KG1 (cell line): Measurements from ENCODE around the gene RINL.
"Not testable (repeated sequence)": the region's sequence is repeated elsewhere in the genome, so short reads cannot be mapped to it uniquely, and the experiment has no call there.

ENCODE experiments used
- DNase-seq: peaks from one replicate; lab custom pipeline; 2025; lab: John Stamatoyannopoulos, UW

RINL gene

DNA sequence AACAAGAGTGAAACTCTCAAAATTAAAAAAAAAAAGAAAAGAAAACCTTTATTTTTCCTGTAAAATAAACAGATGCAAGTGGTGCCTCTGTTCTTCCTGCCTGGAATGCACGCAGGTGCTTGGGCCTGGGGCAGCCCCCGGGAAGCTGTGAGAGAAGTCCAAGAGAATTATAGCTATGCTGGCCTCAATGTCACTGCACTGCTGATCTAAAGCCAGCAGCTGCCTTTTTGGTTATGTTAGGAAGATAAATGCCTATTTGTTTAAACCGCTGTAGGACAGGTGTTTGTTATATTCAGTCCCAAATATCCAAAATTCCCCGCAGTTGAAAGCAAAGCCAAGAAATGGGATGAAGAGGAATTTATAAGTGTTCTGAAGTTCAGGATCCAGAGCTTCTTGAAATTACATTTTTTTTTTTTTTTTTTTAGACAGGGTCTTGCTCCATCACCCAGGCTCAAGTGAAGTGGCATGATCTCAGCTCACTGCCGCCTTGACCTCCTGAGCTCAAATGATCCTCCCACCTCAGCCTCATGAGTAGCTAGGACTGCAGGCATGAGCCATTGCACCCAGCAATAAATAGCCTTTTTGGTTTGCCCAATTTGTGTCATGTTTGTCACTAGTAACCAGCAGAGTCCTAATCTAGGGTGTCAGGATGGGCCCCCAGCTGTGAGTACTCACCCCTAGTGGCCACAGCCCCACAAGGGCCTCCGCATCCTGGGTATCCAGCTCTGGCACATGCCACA, 2.2 kb downstream of the RINL start:
- no peak for DNase-seq

- not testable (repeated sequence) for DNase-seq
These were observed 4.7 kb downstream of the RINL start for GRCh38 chr19:38873400-38873799.

GRCh38 chr19:38870612-38871011, 7.5 kb downstream of the RINL start:
- no peak for DNase-seq

- no peak for DNase-seq
These were observed 8.1 kb downstream of the RINL start for GRCh38 chr19:38869836-38870607.

DNA sequence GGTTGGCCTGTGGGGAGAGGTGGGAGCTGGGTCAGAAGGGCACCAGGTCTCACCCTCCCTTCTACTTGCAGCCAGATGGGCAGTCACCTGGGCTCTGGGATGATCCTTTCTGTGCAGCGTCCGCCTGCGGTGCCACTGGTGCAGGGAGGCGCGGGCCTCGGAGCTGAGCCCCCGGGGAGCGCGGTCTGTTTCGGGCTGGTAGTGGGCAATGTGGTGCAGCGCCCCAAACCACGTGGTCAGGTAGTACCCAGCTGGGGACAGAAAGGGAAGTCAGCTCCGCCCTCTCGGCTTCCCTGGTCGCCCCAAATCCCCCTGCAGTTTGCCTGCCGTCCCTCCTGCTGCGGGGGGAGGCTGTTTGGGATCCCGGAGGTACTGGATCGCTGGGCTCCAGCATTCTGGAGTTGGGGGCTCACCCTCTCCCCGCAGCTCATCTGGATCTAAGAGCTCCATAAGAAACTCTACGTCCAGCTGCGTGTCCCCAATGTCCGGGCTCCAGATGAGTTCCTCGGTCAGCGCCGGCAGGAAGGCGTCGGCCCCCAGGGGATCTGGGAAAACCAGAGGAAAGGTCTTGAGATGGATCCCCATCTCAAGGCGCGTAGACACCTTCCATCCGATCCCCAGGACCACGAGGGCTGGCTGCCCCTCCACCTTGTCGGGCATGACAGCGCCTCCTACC, 8.8 kb downstream of the RINL start:
- no peak for DNase-seq

DNA sequence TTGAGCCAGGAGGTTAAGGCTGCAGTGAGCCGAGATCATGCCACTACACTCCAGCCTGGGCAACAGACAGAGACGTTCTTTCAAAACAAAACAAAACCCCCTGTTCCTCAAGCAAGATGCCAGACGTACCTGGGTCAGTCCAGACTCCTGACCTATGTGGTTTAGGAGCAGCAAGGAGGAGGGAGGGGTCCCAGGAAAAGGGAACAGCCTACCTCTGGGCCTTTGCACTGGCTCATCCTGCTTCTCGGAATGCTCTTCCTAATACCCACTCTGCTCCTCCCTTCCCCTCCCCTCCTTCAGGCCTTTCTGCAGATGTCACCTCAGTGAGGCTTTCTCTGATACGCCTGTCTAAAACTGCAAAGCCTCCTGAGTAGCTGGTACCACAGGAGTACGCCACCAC, 9.5 kb downstream of the RINL start:
- no peak for DNase-seq

GRCh38 chr19:38867171-38867780, 10.8 kb downstream of the RINL start:
- no peak for DNase-seq

DNA sequence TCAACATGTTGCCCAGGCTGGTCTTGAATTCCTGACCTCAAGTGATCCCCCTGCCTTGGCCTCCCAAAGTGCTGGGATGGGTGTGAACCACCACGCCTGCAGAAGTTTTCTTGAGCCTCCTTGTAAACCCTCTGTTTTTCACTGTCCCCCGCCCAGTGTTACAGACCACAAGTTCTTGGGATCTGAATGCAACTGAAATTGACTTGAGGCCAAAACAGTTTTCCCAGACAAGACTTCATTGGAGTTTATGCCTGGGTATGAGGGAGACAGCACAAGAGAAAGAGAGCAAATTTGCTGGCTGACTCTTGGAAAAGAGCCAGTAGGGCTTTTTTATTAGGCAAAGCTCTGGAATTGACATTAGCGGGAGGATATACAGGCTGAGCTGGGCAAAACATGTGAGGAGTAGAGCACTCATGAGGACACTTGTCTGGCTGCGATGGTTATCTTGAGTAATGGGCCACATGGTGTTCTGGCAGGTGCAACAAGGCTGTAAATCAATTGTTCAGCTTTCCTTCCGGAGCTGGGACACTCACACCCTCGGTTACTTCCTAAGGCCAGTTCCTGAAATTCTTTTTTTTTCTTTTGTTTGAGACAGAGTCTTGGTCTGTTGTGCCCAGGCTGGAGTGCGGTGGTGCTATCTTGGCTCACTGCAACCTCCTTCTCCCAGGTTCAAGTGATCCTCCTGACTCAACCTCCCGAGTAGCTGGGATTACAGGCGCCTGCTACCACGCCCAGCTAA, 15.6 kb downstream of the RINL start:
- DNase-seq: peak; percentile 36

DNA sequence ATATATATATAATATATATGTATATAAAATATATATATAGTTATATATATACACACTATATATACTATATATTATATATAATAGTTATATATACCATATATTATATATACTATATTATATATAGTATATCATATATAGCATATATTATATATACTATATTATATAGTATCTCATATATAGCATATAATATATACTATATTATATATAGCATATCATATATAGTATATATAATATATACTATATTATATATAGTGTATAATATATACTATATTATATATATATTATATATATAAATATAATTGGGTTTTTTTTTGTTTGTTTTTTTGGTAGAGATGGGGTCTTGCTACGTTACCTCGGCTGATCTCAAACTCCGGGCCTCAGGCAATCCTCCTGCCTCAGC, 16.7 kb downstream of the RINL start:
- DNase-seq: no peak

DNA sequence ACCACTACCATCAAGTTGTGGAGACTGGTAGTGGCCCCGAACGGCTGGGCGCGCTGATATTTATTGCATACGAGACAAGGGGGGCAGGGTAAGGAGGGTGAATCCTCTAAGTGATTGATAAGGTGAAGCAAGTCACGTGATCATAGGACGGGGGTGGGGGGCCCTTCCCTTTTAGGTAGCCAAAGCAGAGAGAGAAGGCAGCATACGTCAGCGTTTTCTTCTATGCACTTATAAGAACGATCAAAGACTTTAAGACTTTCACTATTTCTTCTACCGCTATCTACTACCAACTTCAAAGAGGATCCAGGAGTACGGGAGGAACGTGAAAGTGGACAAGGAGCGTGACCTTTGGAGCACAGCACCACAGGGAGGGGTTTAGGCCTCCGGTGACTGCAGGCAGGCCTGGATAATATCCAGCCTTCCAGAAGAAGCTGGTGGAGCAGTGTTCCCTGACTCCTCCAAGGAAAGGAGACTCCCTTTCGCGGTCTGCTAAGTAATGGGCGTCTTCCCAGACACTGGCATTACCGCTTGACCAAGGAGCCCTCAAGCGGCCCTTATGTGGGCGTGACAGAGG, 18.4 kb downstream of the RINL start:
- DNase-seq: not testable (repeated sequence)

DNA sequence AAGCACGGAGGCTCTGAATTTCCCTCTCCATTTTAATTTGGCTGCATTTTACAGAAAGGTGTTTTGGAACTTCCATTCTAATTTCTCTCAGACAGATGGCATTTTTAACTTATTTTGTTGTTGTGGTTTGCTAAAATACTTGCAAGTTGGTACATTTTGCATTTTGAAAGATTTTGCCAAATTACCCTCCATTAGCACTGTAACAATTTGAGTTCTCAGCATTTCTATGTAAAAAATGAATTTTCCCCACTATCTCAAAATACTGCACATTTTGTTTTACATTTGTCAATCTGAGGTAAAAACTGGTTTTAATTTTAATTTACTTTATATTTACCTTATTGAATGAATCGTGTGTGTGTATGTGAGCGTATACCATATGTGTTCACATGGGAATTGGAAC, 21.3 kb downstream of the RINL start:
- DNase-seq: no peak

GRCh38 chr19:38855751-38856150, 22.3 kb downstream of the RINL start:
- DNase-seq: not testable (repeated sequence)

DNA sequence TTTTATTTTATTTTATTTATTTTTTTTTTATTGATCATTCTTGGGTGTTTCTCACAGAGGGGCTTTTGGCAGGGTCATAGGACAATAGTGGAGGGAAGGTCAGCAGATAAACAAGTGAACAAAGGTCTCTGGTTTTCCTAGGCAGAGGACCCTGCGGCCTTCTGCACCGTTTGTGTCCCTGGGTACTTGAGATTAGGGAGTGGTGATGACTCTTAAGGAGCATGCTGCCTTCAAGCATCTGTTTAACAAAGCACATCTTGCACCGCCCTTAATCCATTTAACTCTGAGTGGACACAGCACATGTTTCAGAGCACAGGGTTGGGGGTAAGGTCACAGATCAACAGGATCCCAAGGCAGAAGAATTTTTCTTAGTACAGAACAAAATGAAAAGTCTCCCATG, 23.1 kb downstream of the RINL start:
- DNase-seq: not testable (repeated sequence)

GRCh38 chr19:38853214-38853613, 24.9 kb downstream of the RINL start:
- no peak for DNase-seq

DNA sequence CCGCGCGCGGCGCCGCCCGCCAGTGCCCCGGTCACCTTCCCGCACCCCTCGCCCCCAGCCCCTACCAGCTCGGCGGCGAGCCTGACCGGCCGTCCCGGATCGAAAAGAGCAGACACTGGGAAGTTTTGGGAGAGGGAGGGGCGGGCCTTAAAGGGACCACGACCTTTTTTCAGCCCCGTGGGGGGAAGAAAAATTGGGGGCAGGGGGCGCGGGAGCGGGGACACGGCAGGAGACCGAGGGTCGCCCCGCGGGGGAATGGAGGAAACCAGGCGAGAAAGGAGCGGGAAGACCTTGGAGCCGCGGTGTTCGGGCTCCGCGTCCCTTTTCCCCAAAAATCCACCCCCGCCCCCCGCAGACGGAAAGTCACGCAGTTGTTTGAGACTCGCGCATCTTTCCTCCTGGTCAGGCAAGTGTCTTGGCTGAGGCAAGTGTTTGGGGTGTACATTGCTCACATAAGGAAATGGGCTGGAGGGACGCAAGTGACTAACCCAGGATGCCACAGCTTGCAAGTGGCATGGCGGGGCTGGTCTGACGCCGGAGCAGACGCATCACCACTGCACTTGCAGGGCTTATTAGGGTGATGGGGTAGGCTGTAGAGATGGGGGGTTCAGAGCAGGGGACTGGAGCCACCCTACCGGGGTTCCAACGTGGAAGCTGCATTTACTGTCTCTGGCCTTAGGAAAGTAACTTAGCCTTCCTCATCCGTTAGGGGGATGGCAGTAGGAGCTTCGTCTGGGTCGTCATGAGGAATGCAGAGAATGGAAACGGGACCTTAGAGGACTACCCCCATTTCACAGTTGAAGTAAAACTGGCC, 25.6 kb downstream of the RINL start:
- DNase-seq: no peak

DNA sequence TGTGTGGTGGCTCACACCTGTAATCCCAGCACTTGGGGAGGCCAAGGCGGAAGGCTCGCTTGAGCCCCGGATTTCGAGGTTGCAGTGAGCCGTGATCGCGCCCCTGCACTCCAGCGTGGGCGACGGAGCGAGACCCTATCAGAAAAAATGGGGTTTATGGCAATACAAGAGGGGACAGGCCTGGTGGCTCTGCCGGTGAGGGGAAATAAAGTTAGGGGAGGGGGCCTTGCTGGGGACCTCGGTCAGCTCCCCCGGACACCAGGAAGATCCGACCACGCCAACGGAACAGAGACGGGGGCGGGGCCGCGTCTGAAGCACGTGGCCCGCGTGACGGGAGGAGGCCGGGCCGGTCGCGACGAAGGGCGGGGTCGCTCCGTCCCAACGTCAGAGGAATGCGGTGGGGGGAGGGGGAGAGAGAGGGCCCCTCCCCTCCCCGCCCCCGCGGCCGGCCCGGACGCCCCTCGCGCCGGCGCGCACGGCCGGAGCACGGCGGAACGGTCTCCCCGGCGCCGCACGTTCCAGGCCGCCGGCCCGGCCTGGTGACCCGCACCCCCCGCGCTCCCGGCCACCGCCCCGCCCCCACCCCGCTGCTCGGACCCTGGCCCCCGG, 26.3 kb downstream of the RINL start:
- peak; percentile 77 for DNase-seq

DNA sequence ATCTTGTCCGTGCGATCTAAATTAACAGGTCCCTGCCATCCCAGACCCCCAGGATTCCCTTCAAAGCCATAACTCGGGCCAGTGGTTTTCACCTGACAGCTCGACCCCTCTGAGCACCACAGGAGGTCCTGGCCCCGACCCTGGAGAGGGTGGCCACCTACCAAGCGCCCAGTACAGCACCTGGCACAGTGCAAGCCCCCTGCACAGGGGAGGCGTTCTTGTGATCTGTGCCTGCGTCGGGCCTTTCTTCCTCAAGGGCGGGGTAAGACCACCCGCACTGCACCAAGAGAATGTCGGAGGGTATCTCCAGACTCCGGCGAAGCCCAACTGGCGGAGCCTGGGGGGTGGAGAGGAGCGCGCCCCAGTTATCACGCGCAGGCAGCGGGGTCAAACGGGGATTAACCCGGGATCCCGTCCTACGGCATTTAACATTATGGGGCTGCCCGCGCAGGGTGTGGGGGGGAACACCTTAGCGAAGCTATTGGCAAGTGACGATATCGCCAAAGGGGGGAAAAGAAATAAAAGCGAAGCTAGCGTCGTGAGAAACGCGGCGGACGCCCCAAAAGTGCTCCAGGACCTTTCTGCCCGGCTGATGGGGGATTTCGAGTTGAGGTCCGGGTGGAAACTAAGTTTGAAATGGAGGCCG, 27.0 kb downstream of the RINL start:
- DNase-seq: no peak

GRCh38 chr19:38850436-38850975, 27.6 kb downstream of the RINL start:
- peak; percentile 100 for DNase-seq

DNA sequence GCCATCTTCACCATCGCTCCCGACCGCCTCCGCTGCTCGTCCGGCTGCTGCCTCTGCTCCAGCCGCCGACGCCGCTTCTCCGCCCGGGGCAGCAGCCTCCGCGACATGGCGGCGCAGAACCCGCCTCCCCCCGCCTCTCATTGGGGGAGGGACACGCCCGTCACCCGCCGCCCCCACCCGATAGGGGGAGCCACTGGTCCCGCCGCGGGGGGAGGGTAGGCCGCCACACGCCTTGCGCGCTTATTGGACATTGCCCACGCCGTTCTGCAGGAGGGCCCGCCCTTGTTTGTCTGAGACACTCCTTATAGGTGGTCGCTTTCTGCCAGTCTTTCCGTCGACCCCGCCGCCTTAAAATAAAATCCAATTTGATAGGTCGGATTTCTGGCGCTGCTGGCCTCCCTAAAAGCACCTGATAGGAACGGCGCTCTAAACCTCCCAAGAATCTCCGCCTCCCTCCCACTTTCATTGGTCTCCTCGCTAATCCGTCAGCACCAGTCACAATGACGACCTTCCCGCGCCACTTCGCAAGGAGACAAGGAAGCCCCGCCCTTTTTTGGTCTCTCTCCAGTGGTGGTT, 28.1 kb downstream of the RINL start, which contains the start of gene HNRNPL:
Gene HNRNPL (minus strand): TSS at position 127 of the 576 bp plus-strand sequence. CDS start 20 bp downstream, at position 107.
- DNase-seq: peak; percentile 100
